B cell (primary cell): ENCODE results near the gene ZFPM1. TPM values are rescaled to one million over a fixed set of nuclear protein-coding genes. Genes with fewer than 3 reads are reported as not detected.

Experiments used
- ATAC-seq: fragments of 200-7000 bp; cut with Tn5 transposase; one replicate; pipeline ENCODE4 v1.10.0; 2021; ENCODE audit warnings: low read depth, mild to moderate bottlenecking, moderate number of reproducible peaks, moderate library complexity
- CTCF ChIA-PET: fragments of 350-600 bp; sonication (Branson Sonifier 250); formaldehyde crosslinking; loops from one replicate; lab custom pipeline; 2021; ENCODE audit warnings: antibody characterized with exemption, inconsistent platforms; lab: Charles Lee
- POLR2A ChIA-PET: fragments of 350-600 bp; sonication (Branson Sonifier 250); formaldehyde crosslinking; loops from one replicate; lab custom pipeline; 2021; ENCODE audit warnings: antibody characterized with exemption; lab: Charles Lee
- DNase-seq: peaks from one replicate; pipeline ENCODE4 v3.0.0; 2013
- H2AFZ ChIP-seq: 2 replicates; pipeline ENCODE4 v1.6.1; 2012; ENCODE audit warnings: mild to moderate bottlenecking, low read depth, low read length; ENCODE audit not compliant: insufficient read depth, poor library complexity, severe bottlenecking
- H3K27ac ChIP-seq, 2 donors: 1 replicate in 1 of 2; 2 replicates in 1 of 2; pipeline ENCODE4 v1.5.1; 2012 to 2013; ENCODE audit warnings: low read length in 2 of 2, mild to moderate bottlenecking in 2 of 2, moderate library complexity in 1 of 2
- H3K27me3 ChIP-seq, 4 experiments: fragments of 200-600 bp in 1 of 4; sonication (generic) in 1 of 4; replicated peaks in 1 of 4; 1 replicate in 2 of 4; 2 replicates in 2 of 4; pipeline versions ENCODE4 v1.6.1 to v1.7.0; 2013 to 2016; ENCODE audit warnings: low read length in 3 of 4, mild to moderate bottlenecking in 2 of 4, mixed read lengths in 1 of 4, moderate library complexity in 1 of 4; ENCODE audit not compliant: insufficient read depth in 4 of 4, control insufficient read depth in 3 of 4; ENCODE audit errors: control extremely low read depth in 1 of 4
- H3K36me3 ChIP-seq, 2 experiments: replicated peaks in 1 of 2; 1 replicate in 1 of 2; 2 replicates in 1 of 2; pipeline versions ENCODE4 v1.6.1 to v1.7.1; 2013; ENCODE audit warnings: low read length in 1 of 2; ENCODE audit not compliant: insufficient read depth in 2 of 2, control insufficient read depth in 1 of 2; ENCODE audit errors: control extremely low read depth in 1 of 2, extremely low read depth in 1 of 2
- H3K4me1 ChIP-seq, 2 donors: fragments of 200-600 bp in 1 of 2; sonication (generic) in 1 of 2; 1 replicate in 1 of 2; 2 replicates in 1 of 2; pipeline versions ENCODE4 v1.5.1 to v1.6.1; 2013 to 2017; ENCODE audit warnings: low read length in 2 of 2; ENCODE audit not compliant: control insufficient read depth in 2 of 2, insufficient read depth in 2 of 2
- H3K4me2 ChIP-seq: replicated peaks from 2 replicates; pipeline ENCODE3; 2012; ENCODE audit warnings: mild to moderate bottlenecking, low read depth, low read length; ENCODE audit not compliant: poor library complexity, severe bottlenecking
- H3K4me3 ChIP-seq, 5 experiments: fragments of 200-600 bp in 1 of 5; sonication (generic) in 1 of 5; 1 replicate in 3 of 5; 2 replicates in 2 of 5; pipeline versions ENCODE4 v1.5.1 to v1.7.0; 2011 to 2016; ENCODE audit warnings: low read length in 4 of 5, mild to moderate bottlenecking in 4 of 5, low read depth in 2 of 5, control low read depth in 1 of 5, moderate library complexity in 1 of 5; ENCODE audit not compliant: insufficient read depth in 1 of 5; ENCODE audit errors: control extremely low read depth in 1 of 5, extremely low read depth in 1 of 5
- H3K79me2 ChIP-seq: fragments of 200-600 bp; sonication (generic); one replicate; pipeline ENCODE4 v1.6.0; 2016; ENCODE audit warnings: low read length; ENCODE audit not compliant: control insufficient read depth, insufficient read depth
- H3K9ac ChIP-seq: fragments of 200-600 bp; sonication (generic); 2 replicates; pipeline ENCODE4 v1.6.1; 2017; ENCODE audit warnings: mild to moderate bottlenecking, low read length, moderate library complexity
- H3K9me3 ChIP-seq, 3 donors: one replicate each; pipeline versions ENCODE4 v1.6.1 to v1.7.1; 2013; ENCODE audit warnings: low read length in 2 of 3; ENCODE audit not compliant: control insufficient read depth in 2 of 3, insufficient read depth in 1 of 3; ENCODE audit errors: control extremely low read depth in 1 of 3
- H4K20me1 ChIP-seq: 2 replicates; pipeline ENCODE4 v1.6.0; 2012; ENCODE audit warnings: mild to moderate bottlenecking, low read length; ENCODE audit not compliant: insufficient read depth, control insufficient read depth, poor library complexity, severe bottlenecking
- H3K27ac Mint-ChIP-seq: one replicate; pipeline ENCODE4 v1.8.0; 2021; ENCODE audit warnings: mixed read lengths
- H3K27me3 Mint-ChIP-seq: one replicate; pipeline ENCODE4 v1.8.0; 2021; ENCODE audit warnings: mixed read lengths
- H3K4me1 Mint-ChIP-seq: one replicate; pipeline ENCODE4 v1.8.0; 2021; ENCODE audit warnings: mixed read lengths
- H3K4me3 Mint-ChIP-seq: one replicate; pipeline ENCODE4 v1.8.0; 2021; ENCODE audit warnings: mixed read lengths
- H3K9me3 Mint-ChIP-seq: one replicate; pipeline ENCODE4 v1.8.0; 2022; ENCODE audit warnings: mixed read lengths; ENCODE audit not compliant: insufficient read depth
- CTCF ChIP-seq: fragments of 200-600 bp; IDR thresholded peaks from one replicate; pipeline ENCODE4 v1.8.0; 2022; ENCODE audit warnings: antibody characterized with exemption, mild to moderate bottlenecking
- EZH2 ChIP-seq: IDR thresholded peaks from 2 replicates; pipeline ENCODE4 v1.6.1; 2012; ENCODE audit warnings: borderline replicate concordance, low read depth, mild to moderate bottlenecking, moderate library complexity, low read length; ENCODE audit not compliant: insufficient read depth, poor library complexity, severe bottlenecking
- WGBS: methylation state at CpG from one replicate; pipeline ENCODE4 v1.1.5; 2013; ENCODE audit warnings: missing lambda C conversion rate; ENCODE audit not compliant: insufficient coverage; 5-methylcytosine and 5-hydroxymethylcytosine counted together
- intact Hi-C: fragments of 100-400 bp; cut with micrococcal nuclease; formaldehyde crosslinking; loops from one replicate; pipeline ENCODE4 v1.10.0; 2022
- polyA plus RNA-seq: library from polyadenylated mRNA; depleted of rRNA; stranded (reverse); fragments of >200 nt; gene quantifications from 2 replicates; pipeline ENCODE4 v1.2.3, GENCODE V29; 2012
- total RNA-seq, 2 donors: library from RNA; stranded (reverse); fragments of 120-200 nt in 1 of 2; gene quantifications; 1 replicate in 1 of 2; 2 replicates in 1 of 2; pipeline versions ENCODE4 v1.2.3 to v1.2.4, GENCODE V29; 2013 to 2022

ZFPM1 gene
- total and polyA plus RNA-seq, 2 donors (not counting 1 experiment from before 2014, with no cell fraction given) = 4.3 to 34.6 TPM

GRCh38 chr16:88478889-88479792 is 26.1 kb downstream of the ZFPM1 start:
- H3K9me3 Mint-ChIP-seq = no peaks in the 10 kb centered on the region
- H3K4me3 ChIP-seq = no peak overlapping the region
- no peaks in the 10 kb centered on the region for H3K9me3 ChIP-seq
- DNase-seq = no peak
- intact Hi-C loops = loop anchor here (1.0 kb wide), 1 partner anchor 23 kb away; no protein-coding TSS in a partner anchor
- H3K4me3 Mint-ChIP-seq = peak overlapping the region; percentile 33
- H3K27ac Mint-ChIP-seq = peak overlapping the region; percentile 65
- H4K20me1 ChIP-seq = peaks cover 51% of the 10 kb centered on the region
- peak overlapping the region; percentile 85 for H3K4me2 ChIP-seq
- H3K79me2 ChIP-seq = peaks cover 22% of the 10 kb centered on the region
- H3K27me3 ChIP-seq = no peaks in the 10 kb centered on the region
- ATAC-seq = peak; percentile 5
- ChIA-PET CTCF (interaction anchor here (0.7 to 2.1 kb wide), 6 partner anchors 12 to 49 kb away, joined by 3 to 6 read pairs (median 4); partner anchors contain the start of gene ZFPM1), POLR2A (interaction anchor here (0.7 to 2.1 kb wide), 4 partner anchors 14 to 26 kb away, joined by 3 to 9 read pairs (median 6); no protein-coding TSS in a partner anchor)
- H3K4me1 Mint-ChIP-seq = peaks cover 51% of the 10 kb centered on the region
- no peaks in the 10 kb centered on the region for H3K27me3 Mint-ChIP-seq
- H3K27ac ChIP-seq = no peak overlapping the region
- no peak overlapping the region for H2AFZ ChIP-seq
- H3K4me1 ChIP-seq = peaks cover 32 to 61% of the 10 kb centered on the region in 2 donors
- WGBS = 79% methylated on average over 31 of the region's 39 CpGs
- TF ChIP-seq CTCF (peak; percentile 27), EZH2 (no peak)
- no peak overlapping the region for H3K9ac ChIP-seq
- H3K36me3 ChIP-seq = no peaks in the 10 kb centered on the region
